Sigmoid colon (tissue), 4 donors: Measurements from ENCODE around the gene WDFY4.

ENCODE experiments used
- EP300 ChIP-seq, 4 donors: sonication (generic); formaldehyde crosslinking; IDR thresholded peaks; one replicate each; pipeline ENCODE4 v1.6.1; 2017; ENCODE audit warnings: antibody characterized with exemption in 4 of 4
- POLR2A ChIP-seq, 2 donors: fragments of 450-650 bp; IDR thresholded peaks; one replicate each; pipeline ENCODE4 v1.6.1; 2016; ENCODE audit warnings: antibody characterized with exemption in 2 of 2, mild to moderate bottlenecking in 2 of 2, moderate library complexity in 2 of 2
- TF ChIP-seq, protein P1 (sequence below), 4 experiments: fragments of 450-650 bp in 3 of 4; fragments of 200-600 bp in 1 of 4; IDR thresholded peaks; one replicate each; pipeline ENCODE4 v1.5.1; 2016 to 2019; ENCODE audit warnings: antibody characterized with exemption in 4 of 4, mild to moderate bottlenecking in 3 of 4, moderate library complexity in 2 of 4

DNA sequence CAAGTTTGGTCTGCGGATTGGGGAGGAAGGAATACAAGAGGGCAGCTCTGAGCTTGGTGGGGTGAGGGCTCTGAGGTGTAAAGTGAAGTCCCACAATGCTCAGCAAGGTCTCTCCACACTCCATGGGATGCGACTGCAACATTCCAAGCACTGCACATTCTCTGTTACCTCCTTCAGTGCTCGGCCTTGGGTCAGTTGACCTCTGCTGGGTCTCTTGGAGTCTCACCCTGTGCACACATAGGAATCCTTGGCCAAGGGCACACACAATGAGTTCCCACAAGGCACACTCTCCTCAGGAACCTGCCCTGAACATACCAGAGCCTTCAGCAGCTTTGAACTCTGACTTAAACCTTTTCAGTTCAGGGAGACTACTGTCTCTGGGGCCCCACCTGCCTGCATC is 2.4 kb upstream of the WDFY4 start:
- TF ChIP-seq, protein P1, sequence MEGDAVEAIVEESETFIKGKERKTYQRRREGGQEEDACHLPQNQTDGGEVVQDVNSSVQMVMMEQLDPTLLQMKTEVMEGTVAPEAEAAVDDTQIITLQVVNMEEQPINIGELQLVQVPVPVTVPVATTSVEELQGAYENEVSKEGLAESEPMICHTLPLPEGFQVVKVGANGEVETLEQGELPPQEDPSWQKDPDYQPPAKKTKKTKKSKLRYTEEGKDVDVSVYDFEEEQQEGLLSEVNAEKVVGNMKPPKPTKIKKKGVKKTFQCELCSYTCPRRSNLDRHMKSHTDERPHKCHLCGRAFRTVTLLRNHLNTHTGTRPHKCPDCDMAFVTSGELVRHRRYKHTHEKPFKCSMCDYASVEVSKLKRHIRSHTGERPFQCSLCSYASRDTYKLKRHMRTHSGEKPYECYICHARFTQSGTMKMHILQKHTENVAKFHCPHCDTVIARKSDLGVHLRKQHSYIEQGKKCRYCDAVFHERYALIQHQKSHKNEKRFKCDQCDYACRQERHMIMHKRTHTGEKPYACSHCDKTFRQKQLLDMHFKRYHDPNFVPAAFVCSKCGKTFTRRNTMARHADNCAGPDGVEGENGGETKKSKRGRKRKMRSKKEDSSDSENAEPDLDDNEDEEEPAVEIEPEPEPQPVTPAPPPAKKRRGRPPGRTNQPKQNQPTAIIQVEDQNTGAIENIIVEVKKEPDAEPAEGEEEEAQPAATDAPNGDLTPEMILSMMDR (IDR thresholded peaks at IDR 0.05): no peak
- TF ChIP-seq EP300 (IDR thresholded peaks at IDR 0.05): no peak
- TF ChIP-seq POLR2A (IDR thresholded peaks at IDR 0.05): no peak
